Measurements from ENCODE around the gene VAV1.

- TF ChIP-seq, protein P1, sequence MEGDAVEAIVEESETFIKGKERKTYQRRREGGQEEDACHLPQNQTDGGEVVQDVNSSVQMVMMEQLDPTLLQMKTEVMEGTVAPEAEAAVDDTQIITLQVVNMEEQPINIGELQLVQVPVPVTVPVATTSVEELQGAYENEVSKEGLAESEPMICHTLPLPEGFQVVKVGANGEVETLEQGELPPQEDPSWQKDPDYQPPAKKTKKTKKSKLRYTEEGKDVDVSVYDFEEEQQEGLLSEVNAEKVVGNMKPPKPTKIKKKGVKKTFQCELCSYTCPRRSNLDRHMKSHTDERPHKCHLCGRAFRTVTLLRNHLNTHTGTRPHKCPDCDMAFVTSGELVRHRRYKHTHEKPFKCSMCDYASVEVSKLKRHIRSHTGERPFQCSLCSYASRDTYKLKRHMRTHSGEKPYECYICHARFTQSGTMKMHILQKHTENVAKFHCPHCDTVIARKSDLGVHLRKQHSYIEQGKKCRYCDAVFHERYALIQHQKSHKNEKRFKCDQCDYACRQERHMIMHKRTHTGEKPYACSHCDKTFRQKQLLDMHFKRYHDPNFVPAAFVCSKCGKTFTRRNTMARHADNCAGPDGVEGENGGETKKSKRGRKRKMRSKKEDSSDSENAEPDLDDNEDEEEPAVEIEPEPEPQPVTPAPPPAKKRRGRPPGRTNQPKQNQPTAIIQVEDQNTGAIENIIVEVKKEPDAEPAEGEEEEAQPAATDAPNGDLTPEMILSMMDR (IDR thresholded peaks at IDR 0.05): no peak
- TF ChIP-seq POLR2A (IDR thresholded peaks at IDR 0.05) (no peak), EP300 (IDR thresholded peaks at IDR 0.05) (no peak)
Observed at GRCh38 chr19:6825076-6825774, 52.7 kb downstream of the VAV1 start.

Data from ovary (tissue), 3 donors.